Measurements from ENCODE around the gene MAGI1. TPM values are rescaled to one million over a fixed set of nuclear protein-coding genes. Genes with fewer than 3 reads are reported as not detected.

MAGI1 gene
- total RNA-seq, 1 experiment from 2014 or later, result 38.6 TPM

- Histone ChIP-seq H3K9me3 (ENCODE audit: control insufficient read depth in 1 of 2, insufficient read depth in 1 of 2, low read depth in 1 of 2, low read length in 2 of 2) (no peaks in the 10 kb centered on the region), H3K36me3 (ENCODE audit: control insufficient read depth in 1 of 2, insufficient read depth in 2 of 2, low read length in 2 of 2) (no peaks in the 10 kb centered on the region), H3K79me2 (ENCODE audit: insufficient read depth, low read length) (no peaks in the 10 kb centered on the region), H3K9me2 (ENCODE audit: insufficient read depth) (no peaks in the 10 kb centered on the region), H3K4me2 (ENCODE audit: low read length) (no peak overlapping the region), H3K27me3 (ENCODE audit: insufficient read depth, low read length) (no peaks in the 10 kb centered on the region), H3K4me3 (replicated peaks in 1 of 2; ENCODE audit: low read depth in 1 of 2, low read length in 2 of 2) (no peak overlapping the region), H4K20me1 (ENCODE audit: insufficient read depth) (0 out of 2 replicates have a peak, but pooled peaks cover 4% of the 10 kb centered on the region), H3K4me1 (ENCODE audit: control insufficient read depth in 1 of 2, insufficient read depth in 2 of 2, low read length in 2 of 2) (no peaks in the 10 kb centered on the region), H3K27ac (ENCODE audit: low read depth, low read length) (no peak overlapping the region), H2AFZ (ENCODE audit: low read depth, low read length, poor library complexity, severe bottlenecking) (no peak overlapping the region), H3K9ac (ENCODE audit: low read length) (no peak overlapping the region)
- intact Hi-C loops (cut with micrococcal nuclease), result no loop called here
- TF ChIP-seq ZBTB33 (IDR thresholded peaks at IDR 0.05; ENCODE audit: extremely low read depth, insufficient replicate concordance, low read length) (no peak), ELF1 (IDR thresholded peaks at IDR 0.05; ENCODE audit: borderline replicate concordance, low read depth) (no peak), CEBPB (IDR thresholded peaks at IDR 0.05; ENCODE audit: low read depth) (no peak), ZFX (IDR thresholded peaks at IDR 0.05) (no peak), EGR1 (IDR thresholded peaks at IDR 0.05; ENCODE audit: low read depth) (no peak), RAD21 (IDR thresholded peaks at IDR 0.05; ENCODE audit: low read depth) (no peak), YY1 (IDR thresholded peaks at IDR 0.05; ENCODE audit: extremely low read depth, insufficient replicate concordance, low read depth, low read length) (no peak), EZH2 (IDR thresholded peaks at IDR 0.05) (no peak), ZNF274 (IDR thresholded peaks at IDR 0.05; ENCODE audit: low read depth, low read length) (no peak), SIN3A (IDR thresholded peaks at IDR 0.05; ENCODE audit: low read depth) (no peak), TCF7L2 (IDR thresholded peaks at IDR 0.05; ENCODE audit: borderline replicate concordance, extremely low read depth, insufficient read depth, insufficient read length) (no peak)
- no peak for ATAC-seq
- no peak for DNase-seq (ENCODE audit: low read depth, low spot score)
- ChIA-PET RAD21 (ENCODE audit: low non-redundant PET in 1 of 2, low total read pairs in 2 of 2, uncharacterized antibody in 2 of 2, unreplicated experiment in 2 of 2) (no interaction called here), CTCF (no interaction called here), POLR2A (no interaction called here)
- no TSS peak for BruUV-seq (replicated peaks)
Measured at GRCh38 chr3:65616563-65616962, 422.2 kb downstream of the MAGI1 start.
